Spleen (tissue), 7 donors: ENCODE data around the gene PITPNC1.
"Not testable (repeated sequence)": the region's sequence is repeated elsewhere in the genome, so short reads cannot be mapped to it uniquely, and the experiment has no call there.

ENCODE experiments used
- POLR2A ChIP-seq, 3 donors: fragments of 450-650 bp; IDR thresholded peaks; one replicate each; pipeline ENCODE4 v1.5.1; 2017; ENCODE audit warnings: antibody characterized with exemption in 3 of 3, mild to moderate bottlenecking in 1 of 3
- POLR2AphosphoS5 ChIP-seq, 3 donors: sonication (generic); formaldehyde crosslinking; IDR thresholded peaks; one replicate each; pipeline ENCODE4 v1.5.1; 2017; ENCODE audit warnings: antibody characterized with exemption in 3 of 3
- TF ChIP-seq, protein P1 (sequence below), 11 experiments: fragments of 200-600 bp in 7 of 11; fragments of 450-650 bp in 4 of 11; sonication (generic) in 4 of 11; IDR thresholded peaks in 8 of 11; conservative IDR thresholded peaks in 3 of 11; 1 replicate in 7 of 11; 2 replicates in 4 of 11; pipeline versions ENCODE4 v1.4.0 to v1.8.0; 2016 to 2021; ENCODE audit warnings: antibody characterized with exemption in 11 of 11, inconsistent platforms in 4 of 11, mild to moderate bottlenecking in 1 of 11
- donor health status: DM: no; HTN: no; CAD: no; lungs with moderate emphysema.
- donor health status: DM: no; HTN: no; CAD: no.
- donor health status: DM: no; HTN: no; CAD: no.

GRCh38 chr17:67516571-67516970 is 139.5 kb downstream of the PITPNC1 start:
- TF ChIP-seq, protein P1, sequence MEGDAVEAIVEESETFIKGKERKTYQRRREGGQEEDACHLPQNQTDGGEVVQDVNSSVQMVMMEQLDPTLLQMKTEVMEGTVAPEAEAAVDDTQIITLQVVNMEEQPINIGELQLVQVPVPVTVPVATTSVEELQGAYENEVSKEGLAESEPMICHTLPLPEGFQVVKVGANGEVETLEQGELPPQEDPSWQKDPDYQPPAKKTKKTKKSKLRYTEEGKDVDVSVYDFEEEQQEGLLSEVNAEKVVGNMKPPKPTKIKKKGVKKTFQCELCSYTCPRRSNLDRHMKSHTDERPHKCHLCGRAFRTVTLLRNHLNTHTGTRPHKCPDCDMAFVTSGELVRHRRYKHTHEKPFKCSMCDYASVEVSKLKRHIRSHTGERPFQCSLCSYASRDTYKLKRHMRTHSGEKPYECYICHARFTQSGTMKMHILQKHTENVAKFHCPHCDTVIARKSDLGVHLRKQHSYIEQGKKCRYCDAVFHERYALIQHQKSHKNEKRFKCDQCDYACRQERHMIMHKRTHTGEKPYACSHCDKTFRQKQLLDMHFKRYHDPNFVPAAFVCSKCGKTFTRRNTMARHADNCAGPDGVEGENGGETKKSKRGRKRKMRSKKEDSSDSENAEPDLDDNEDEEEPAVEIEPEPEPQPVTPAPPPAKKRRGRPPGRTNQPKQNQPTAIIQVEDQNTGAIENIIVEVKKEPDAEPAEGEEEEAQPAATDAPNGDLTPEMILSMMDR (IDR thresholded peaks at IDR 0.05 in 8 of 11, conservative IDR thresholded peaks at IDR 0.05 in 3 of 11): not testable (repeated sequence)
- TF ChIP-seq POLR2AphosphoS5, POLR2A (IDR thresholded peaks at IDR 0.05): not testable (repeated sequence)
